Mononuclear cell (primary cell): Measurements from ENCODE around the gene NATD1. TPM values are rescaled to one million over a fixed set of nuclear protein-coding genes. Genes with fewer than 3 reads are reported as not detected.
"Not testable (repeated sequence)": the region's sequence is repeated elsewhere in the genome, so short reads cannot be mapped to it uniquely, and the experiment has no call there.

Experiments used
- H3K27me3 ChIP-seq: 2 replicates; pipeline ENCODE4 v1.6.0; 2011; ENCODE audit warnings: low read length, control low read depth; ENCODE audit not compliant: insufficient read depth
- H3K4me1 ChIP-seq: 2 replicates; pipeline ENCODE4 v1.5.1; 2011; ENCODE audit warnings: mild to moderate bottlenecking, low read length, control low read depth; ENCODE audit not compliant: insufficient read depth
- H3K4me3 ChIP-seq: 2 replicates; pipeline ENCODE4 v1.5.1; 2011; ENCODE audit warnings: mild to moderate bottlenecking, low read length, moderate library complexity
- H3K9me3 ChIP-seq: 2 replicates; pipeline ENCODE4 v1.5.1; 2011; ENCODE audit warnings: low read depth, mild to moderate bottlenecking, control low read depth, low read length
- total RNA-seq: library from RNA; depleted of rRNA; stranded (reverse); fragments of >200 nt; gene quantifications from one replicate; pipeline ENCODE4 v1.2.3, GENCODE V29; 2012

NATD1 gene
- total RNA-seq, 1 donor, result 3.3 TPM

- Histone ChIP-seq H3K4me1 (peaks cover 3% of the 10 kb centered on the region), H3K27me3 (no peaks in the 10 kb centered on the region), H3K4me3 (no peak overlapping the region), H3K9me3 (no peaks in the 10 kb centered on the region)
These were observed 25.1 kb downstream of the NATD1 start for GRCh38 chr17:21228111-21228510.

GRCh38 chr17:21227277-21227676 is 25.9 kb downstream of the NATD1 start:
- H3K4me3 ChIP-seq, H3K9me3 ChIP-seq, H3K4me1 ChIP-seq: not testable (repeated sequence)

GRCh38 chr17:21223086-21223485 is 30.1 kb downstream of the NATD1 start:
- Histone ChIP-seq H3K4me1 (peaks cover 14% of the 10 kb centered on the region), H3K9me3 (no peaks in the 10 kb centered on the region), H3K4me3 (no peak overlapping the region), H3K27me3 (no peaks in the 10 kb centered on the region)

More at GRCh38 chr17:21227277-21227676, 25.9 kb downstream of the NATD1 start:
- H3K27me3 ChIP-seq, result not testable (repeated sequence)

- Histone ChIP-seq H3K4me1 (peaks cover 30% of the 10 kb centered on the region), H3K9me3 (no peaks in the 10 kb centered on the region), H3K4me3 (no peak overlapping the region), H3K27me3 (no peaks in the 10 kb centered on the region)
These were observed 34.3 kb downstream of the NATD1 start for GRCh38 chr17:21218831-21219380.

GRCh38 chr17:21218101-21218500 is 35.1 kb downstream of the NATD1 start:
- Histone ChIP-seq H3K27me3 (no peaks in the 10 kb centered on the region), H3K4me3 (no peak overlapping the region), H3K4me1 (peaks cover 33% of the 10 kb centered on the region), H3K9me3 (no peaks in the 10 kb centered on the region)

GRCh38 chr17:21217346-21217745 is 35.9 kb downstream of the NATD1 start:
- Histone ChIP-seq H3K4me1 (peaks cover 40% of the 10 kb centered on the region), H3K4me3 (no peak overlapping the region), H3K9me3 (no peaks in the 10 kb centered on the region), H3K27me3 (no peaks in the 10 kb centered on the region)

- Histone ChIP-seq H3K27me3 (no peaks in the 10 kb centered on the region), H3K4me1 (peaks cover 54% of the 10 kb centered on the region), H3K4me3 (no peak overlapping the region), H3K9me3 (no peaks in the 10 kb centered on the region)
These were observed 37.3 kb downstream of the NATD1 start for GRCh38 chr17:21215935-21216334.

GRCh38 chr17:21214777-21215541 is 38.3 kb downstream of the NATD1 start:
- Histone ChIP-seq H3K27me3 (no peaks in the 10 kb centered on the region), H3K9me3 (no peaks in the 10 kb centered on the region), H3K4me1 (peaks cover 64% of the 10 kb centered on the region), H3K4me3 (peak overlapping the region; percentile 88)

- Histone ChIP-seq H3K9me3 (no peaks in the 10 kb centered on the region), H3K4me3 (peak within 1 kb of the TSS; percentile 88), H3K27me3 (no peaks in the 10 kb centered on the region), H3K4me1 (peaks cover 61% of the 10 kb centered on the region)
These were observed 39.0 kb downstream of the NATD1 start, which contains the start of gene TMEM11 for GRCh38 chr17:21214015-21214776. Gene TMEM11, minus strand, starts transcription at chr17:21214161. Its CDS starts 9 bp downstream, at chr17:21214152.

- Histone ChIP-seq H3K4me1 (peaks cover 55% of the 10 kb centered on the region), H3K27me3 (no peaks in the 10 kb centered on the region), H3K4me3 (peak overlapping the region; percentile 88), H3K9me3 (no peaks in the 10 kb centered on the region)
These were observed 39.6 kb downstream of the NATD1 start for GRCh38 chr17:21213638-21214014.

- Histone ChIP-seq H3K4me3 (peak overlapping the region; percentile 88), H3K4me1 (peaks cover 55% of the 10 kb centered on the region), H3K27me3 (no peaks in the 10 kb centered on the region), H3K9me3 (no peaks in the 10 kb centered on the region)
These were observed 40.2 kb downstream of the NATD1 start for GRCh38 chr17:21212826-21213637.

- Histone ChIP-seq H3K9me3 (no peaks in the 10 kb centered on the region), H3K4me1 (peaks cover 55% of the 10 kb centered on the region), H3K27me3 (no peaks in the 10 kb centered on the region), H3K4me3 (no peak overlapping the region)
These were observed 41.3 kb downstream of the NATD1 start for GRCh38 chr17:21211825-21212479.

GRCh38 chr17:21210411-21211076 is 42.7 kb downstream of the NATD1 start:
- Histone ChIP-seq H3K4me3 (no peak overlapping the region), H3K9me3 (no peaks in the 10 kb centered on the region), H3K4me1 (peaks cover 46% of the 10 kb centered on the region), H3K27me3 (no peaks in the 10 kb centered on the region)
